Fibroblast of skin of left quadriceps (primary cell): ENCODE data around the gene CLASRP.

Experiments
- DNase-seq, 2 experiments: peaks; one replicate each; pipeline ENCODE4 v3.0.0-alpha.2; 2013; ENCODE audit warnings: low read depth in 2 of 2

Gene CLASRP

DNA sequence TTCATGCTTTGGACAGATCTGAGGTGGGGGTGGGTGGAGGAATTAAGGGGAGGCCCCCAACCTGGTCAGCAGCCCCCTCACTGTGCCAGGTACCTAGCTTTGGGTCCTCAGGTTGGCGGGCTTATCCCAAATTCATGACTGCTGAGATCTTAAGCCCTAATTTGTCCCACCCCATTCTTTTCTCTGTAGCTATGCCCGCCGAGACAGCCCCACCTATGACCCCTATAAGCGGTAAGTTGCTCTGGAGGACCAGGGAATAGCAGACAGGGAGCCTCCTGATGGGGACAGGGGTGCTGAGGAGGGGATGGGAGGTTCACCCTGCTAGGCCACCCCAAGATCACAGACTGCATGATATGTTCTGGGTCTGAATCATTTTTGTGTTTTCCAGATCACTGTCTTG is 23.1 kb downstream of the CLASRP start:
- DNase-seq, result no peak

DNA sequence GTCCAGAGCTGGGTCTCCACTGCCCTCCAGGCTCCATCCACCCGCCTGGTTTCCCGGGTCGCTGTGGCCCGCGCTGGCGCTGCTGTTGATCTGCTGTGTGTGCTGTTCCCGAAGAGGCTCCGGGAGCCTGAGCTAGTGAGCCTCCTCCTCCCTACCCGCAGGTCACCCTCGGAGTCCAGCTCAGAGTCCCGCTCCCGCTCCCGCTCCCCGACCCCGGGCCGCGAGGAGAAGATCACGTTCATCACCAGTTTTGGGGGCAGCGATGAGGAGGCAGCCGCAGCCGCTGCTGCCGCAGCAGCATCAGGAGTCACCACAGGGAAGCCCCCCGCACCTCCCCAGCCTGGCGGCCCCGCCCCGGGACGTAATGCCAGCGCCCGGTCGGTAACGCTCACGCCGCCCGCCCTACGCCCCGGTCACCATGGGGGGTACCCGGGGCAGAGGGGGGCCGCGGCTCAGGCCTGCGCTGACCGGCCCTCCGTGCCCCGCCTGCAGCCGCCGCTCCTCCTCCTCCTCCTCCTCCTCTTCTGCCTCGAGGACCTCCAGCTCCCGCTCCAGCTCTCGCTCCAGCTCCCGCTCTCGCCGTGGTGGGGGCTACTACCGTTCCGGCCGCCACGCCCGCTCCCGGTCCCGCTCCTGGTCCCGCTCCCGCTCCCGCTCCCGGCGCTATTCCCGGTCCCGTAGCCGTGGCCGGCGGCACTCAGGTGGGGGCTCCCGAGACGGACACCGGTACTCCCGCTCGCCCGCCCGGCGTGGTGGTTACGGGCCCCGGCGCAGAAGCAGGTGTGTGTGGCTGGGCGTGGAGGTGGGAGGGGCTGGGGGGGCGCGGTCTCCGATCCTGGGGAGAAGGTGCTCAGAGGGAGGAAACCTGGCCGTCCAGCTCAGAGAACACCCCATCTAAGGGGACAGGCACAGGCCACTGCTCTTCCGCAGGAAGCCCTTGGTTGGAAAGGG is 25.3 kb downstream of the CLASRP start:
- DNase-seq, result no peak

DNA sequence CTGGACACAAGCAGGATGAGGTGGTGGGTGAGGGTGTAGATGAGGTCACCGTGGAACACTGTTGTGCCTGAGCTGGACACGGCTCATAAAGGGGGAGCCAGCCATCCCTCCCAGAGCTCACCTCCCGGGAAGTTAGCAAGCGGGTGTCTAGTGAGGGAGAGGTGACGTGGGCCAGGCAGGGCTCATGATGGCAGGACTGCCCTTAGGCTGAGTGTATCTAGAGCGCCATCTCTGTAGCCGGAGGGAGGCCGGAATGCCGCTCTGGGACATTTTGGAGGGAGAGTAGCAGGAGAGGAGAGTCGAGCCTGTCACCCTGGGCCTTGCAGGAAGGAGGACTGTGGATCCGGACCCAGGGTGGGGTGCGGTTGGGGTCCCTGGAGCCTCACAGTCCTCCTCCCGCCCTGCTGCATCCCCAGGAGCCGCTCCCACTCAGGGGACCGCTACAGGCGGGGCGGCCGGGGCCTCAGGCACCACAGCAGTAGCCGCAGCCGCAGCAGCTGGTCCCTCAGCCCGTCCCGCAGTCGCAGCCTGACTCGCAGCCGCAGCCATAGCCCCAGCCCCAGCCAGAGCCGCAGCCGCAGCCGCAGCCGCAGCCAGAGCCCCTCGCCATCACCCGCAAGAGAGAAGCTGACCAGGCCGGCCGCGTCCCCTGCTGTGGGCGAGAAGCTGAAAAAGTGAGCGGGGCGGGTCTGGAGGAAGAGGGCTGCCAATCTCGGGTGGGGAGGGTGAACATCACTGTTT is 28.2 kb downstream of the CLASRP start:
- DNase-seq, result no peak

DNA sequence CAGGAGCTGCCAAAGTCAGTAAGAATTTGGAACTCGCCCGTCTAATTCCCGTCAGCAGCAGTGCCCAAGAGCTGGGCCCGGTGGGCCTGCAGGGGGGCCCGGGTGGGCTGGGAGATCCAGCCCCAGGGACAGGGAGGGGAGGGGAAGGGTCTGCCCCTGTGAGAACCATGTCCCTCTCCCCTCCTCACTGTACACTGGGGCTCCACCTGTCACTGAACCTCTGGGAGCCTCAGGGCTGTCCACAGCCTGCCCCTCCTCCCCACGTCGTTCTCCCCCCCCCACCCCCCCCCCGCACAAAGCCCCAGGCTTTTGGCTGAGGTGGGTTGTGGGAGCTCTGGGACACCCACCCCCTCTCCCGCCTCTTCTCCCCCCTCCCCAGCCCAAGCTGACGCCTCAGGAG is 29.2 kb downstream of the CLASRP start:
- no peak for DNase-seq

DNA sequence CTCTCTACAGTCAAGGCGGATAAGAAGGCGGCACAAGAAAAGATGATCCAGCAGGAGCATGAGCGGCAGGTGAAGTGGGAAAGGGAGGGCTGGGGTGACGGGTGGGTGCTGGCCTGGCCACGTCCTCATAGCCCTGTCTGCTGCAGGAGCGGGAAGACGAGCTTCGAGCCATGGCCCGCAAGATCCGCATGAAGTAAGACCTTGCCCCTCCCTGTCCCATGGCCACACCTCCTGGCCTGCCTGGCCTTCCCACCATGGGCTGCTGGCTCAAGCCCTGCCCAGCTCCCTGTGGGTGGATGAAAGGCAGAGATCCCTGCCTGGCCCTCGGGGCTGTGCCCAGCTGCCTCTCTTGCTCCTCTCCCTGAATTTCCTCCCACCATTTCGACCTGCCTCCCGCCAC is 30.2 kb downstream of the CLASRP start:
- DNase-seq, result no peak

DNA sequence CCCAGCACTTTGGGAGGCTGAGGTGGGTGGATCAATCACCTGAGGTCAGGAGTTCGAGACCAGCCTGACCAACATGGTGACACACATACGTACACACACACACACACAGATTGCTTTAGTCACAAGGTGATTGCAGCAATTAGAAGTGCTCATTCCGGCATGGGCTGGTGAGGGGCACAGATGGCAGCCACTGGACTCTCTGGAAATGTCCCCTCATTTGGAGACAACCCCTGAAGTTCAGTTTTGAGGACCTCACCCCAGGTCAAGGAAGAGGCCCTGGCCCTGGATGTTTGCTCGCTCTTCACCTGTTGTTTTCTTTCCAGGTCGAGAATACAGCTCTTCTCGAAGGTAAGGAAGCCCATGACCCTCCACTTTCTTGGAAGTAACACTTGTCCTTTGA is 31.4 kb downstream of the CLASRP start:
- no peak for DNase-seq

DNA sequence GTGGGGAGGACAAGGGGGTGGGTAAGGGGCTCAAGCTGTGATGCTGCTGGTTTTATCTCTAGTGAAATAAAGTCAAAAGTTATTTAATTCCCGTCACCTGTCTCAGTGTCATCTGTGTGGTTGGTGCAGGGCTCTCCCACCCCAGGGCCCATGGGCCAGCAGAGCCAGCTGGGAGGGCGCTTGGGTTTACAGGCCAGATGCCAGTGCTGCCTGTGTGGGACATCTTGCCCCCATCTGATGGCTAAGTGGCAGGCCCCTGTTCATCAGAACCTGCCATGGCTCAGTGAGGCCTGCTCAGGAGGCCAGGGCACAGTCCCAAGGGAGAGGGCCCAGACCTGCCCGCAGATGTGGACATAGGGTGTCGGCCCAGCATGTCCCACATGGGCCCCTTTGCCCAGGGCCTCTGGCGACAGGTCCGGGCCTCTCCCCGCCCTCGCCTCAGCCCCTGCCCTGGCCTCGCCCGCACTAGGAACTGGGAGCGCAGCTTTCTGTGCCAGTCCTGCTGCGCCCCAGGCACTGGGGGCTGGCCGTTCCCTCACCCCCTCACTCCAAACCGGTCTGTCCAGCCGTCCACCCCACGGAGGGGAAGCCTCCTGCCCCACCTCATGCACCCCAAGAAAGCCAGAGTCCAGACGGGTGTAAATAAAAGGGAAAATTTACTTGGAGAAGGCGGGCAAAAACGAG is 32.2 kb downstream of the CLASRP start:
- DNase-seq, result no peak

DNA sequence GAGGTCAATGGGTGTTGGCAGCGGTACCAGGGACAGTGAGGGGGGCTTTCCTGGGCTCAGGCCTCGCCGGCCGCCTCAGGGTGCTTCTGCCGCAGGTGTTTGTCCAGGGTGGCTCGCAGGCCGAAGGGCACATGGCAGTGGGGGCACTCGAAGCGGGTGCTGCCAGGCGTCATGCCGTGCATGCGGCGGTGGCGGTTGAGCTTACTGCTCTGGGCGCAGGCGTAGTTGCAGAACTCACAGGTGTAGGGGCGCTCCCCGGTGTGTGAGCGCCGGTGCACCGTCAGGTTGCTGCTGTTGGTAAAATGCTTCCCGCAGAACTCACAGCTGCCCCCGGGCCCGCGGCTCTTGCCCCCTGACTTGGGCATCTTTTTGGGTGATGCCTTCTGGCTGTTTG is 32.7 kb downstream of the CLASRP start:
- DNase-seq, result no peak

DNA sequence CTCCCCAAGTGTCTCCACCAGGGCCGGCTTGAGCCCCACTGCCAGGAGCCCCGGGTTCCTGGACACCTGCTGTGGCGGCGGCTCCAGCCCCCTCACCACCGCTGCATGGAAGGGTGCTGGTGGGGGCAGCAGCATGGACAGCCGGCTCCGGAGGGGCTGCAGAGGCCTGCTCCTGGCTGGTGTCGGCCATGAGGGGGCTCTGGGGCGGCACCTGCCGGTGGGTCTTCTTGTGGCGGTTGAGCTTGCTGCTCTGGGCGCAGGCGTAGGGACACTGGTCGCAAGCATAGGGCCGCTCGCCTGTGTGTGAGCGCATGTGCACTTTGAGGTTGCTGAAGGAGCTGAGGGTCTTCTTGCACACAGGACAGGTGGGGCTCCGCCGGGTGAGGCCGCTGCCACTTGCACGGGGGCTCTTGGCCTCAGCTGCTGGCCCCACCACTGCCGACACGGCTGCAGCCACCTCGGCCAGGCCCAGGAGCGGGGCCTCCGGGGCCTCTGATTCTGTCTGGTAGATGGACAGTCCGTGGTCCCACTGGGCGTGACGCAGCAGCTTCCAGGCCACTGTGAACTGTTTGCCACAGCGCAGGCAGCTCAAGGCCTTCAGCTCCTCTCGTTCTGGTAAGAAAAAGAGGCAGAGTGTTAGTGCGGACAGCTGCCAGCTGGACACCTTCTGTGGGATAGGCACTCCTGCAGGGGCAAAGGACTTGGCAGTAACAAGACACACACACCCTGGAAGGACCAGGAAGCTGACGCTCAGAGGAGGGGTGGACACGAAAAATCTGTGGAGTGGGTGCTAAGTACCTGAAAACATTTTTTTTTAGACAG is 33.3 kb downstream of the CLASRP start:
- DNase-seq, result no peak

DNA sequence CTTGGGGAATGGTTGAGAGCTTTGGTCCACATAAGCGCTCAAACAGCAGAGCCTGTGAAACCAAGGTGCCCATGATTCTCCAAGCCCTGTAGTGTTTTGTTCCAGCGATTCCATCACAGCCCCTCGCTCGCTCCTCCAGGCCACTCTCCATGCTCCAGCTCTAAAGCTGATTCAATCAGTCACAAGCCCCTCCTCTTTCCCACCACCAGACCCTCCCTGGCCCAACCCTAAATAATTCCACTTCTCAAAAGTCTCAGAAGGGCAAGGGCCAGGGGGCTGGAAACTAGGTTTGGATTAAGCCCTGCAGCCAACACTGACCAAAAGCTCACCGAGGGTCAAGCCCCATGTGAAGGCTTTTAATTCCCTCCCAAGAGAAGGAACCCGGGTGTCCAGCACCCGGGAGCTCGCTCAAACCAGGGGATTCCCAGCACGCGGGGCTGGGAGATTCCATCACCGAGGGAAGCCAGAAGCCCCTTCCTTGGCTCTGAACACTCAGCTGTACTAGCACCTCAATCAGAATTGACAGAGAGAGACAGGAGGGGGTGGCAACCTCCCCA is 36.0 kb downstream of the CLASRP start:
- no peak for DNase-seq

DNA sequence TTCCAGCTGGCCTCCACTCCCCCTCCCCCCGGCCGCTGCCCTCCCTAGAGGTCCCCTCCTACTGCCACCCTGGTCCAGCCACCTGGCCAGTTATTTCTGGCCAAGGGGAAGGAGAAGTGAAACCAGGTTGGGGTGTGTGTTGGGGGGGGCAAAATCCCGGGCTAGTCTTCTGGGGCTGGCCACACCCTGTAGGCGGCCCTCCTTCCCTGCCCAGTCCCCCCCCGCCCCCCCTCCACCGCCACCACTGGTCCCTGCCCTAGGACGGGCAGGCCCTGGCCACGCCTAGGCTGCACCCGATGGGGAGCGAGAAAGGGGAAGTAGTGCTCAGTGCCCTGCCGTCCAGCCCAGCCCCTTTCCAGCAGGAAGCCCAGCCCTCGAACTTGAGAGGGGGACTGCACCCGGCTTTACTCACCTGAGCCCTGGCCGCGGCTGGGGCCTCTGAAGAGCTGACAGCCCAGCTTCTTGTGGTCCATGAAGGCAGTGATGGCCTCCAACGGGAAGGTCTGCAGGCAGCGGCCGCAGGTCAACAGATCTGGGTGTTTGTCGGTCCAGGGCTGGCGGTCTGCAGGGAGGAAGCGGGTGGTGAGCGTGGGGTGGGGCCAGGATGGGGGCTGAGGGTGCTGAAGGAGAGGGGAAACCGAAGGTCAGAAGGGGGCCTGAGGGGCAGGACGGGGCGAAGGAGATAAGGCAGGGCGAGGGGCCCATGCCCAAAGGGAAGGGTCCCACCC is 36.6 kb downstream of the CLASRP start:
- no peak for DNase-seq

DNA sequence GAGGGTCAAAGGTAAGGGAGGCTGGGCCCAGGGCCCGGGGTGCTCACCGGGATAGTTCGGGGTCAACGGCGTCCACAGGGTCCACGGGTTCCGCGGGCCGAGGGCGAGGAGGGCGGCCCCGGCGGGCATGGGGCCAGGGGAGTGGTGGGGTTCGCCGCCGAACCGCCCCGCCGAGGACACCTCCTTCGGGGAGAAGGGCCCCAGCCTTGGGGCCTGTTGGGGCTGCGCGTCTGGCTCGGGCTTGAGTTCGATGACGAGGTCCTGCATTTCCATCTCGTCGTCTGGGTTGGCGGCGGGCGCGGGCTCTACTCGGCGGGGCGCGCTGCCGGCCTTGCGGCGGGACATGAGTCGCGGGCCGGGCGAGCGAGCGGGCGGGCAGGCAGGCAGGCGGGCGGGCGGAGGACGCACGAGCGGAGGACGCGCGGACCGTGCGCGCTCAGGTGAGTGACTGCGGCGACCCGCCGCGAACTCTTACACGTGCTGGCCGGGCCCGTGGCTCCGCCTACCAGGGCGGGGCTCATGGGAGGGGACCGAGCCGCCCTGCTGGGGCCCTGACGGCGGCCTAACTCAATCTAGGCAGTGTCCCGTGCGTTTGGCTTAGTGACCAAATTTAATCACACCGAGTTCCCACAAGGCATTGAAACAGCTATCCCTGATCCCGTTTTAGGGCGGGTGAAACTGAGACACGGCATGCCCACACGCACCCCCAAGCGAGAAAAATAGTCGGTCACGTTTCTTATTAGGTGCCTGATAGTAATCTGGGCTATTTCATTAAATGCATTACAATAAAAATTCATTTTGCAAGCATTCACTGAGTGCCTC is 37.4 kb downstream of the CLASRP start, which contains the start of gene ZNF296:
TSS of gene ZNF296 (minus strand) at position 450 of the 822 bp plus-strand sequence. CDS start at position 345, 105 bp downstream.
- DNase-seq, result no peak

DNA sequence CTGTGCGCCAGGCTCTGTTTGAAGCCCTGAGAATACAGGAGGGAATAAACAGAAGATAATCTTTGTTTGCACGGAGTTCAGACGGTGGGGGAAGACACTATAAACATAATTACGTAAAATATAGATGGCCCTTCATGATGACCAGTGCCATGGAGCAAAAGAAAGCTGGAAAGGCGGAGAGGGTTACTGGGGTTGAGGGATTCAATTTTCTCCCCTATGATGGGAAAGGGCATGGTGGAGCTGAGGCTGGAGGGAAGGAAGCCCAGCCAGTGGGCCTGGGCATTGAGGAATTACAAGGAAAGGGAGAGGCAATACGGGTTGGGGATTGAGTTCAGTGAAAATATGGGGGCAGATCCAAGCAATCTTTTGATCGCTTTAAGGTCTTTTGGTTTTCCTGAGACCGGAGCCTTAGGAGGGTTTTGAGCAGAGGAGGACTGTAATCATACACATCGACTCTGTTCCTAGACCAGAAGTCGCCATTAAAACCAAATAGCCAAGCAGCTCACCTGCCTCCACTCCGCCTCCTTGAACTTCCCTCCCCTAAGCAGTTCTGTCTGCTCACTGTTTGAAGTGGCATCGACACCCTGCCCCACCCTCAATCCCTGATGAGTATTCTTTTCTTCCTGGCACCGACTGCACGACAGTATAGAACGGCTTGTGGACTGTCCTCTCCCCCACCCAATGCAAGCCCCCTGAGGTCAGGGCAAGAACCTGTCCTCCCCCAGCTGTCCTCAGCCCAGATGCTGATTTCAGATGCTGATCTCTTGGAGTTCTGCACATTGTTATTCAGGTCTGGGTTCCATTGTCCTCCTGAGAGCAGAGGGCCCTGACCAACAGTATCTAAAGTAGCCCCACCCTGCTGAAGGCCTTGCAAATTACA is 38.2 kb downstream of the CLASRP start:
- no peak for DNase-seq

DNA sequence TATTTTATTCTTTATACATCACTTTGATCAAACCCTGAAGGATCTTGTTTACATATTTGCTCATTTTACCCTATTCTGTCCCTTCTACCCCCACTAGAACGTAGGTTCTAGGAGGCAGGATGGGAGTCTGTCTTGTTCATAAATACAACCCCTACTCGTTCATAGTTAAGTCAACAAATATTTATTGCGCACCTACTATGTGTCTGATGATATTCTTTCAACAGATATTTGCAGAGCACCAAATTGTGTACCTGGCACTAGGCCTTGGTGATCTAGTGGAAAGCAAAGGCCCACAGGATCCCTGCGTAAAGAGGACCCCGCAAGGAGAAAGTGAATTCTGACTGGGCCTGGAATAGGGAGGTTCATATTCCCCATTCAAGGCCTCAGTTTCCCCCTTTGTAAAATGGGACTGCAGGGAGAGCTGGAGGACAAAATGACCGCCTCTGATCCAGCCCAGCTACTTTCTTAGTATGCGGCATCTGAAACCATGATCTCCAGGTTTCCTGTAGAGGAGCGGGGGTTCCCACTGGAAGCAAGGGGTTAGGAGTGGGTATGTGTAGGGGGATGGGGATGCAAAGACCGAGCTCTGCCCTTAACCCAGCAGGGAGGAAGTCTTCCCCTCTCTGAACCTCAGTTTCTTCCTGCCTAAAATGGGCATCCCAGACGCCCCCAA is 39.7 kb downstream of the CLASRP start:
- no peak for DNase-seq

DNA sequence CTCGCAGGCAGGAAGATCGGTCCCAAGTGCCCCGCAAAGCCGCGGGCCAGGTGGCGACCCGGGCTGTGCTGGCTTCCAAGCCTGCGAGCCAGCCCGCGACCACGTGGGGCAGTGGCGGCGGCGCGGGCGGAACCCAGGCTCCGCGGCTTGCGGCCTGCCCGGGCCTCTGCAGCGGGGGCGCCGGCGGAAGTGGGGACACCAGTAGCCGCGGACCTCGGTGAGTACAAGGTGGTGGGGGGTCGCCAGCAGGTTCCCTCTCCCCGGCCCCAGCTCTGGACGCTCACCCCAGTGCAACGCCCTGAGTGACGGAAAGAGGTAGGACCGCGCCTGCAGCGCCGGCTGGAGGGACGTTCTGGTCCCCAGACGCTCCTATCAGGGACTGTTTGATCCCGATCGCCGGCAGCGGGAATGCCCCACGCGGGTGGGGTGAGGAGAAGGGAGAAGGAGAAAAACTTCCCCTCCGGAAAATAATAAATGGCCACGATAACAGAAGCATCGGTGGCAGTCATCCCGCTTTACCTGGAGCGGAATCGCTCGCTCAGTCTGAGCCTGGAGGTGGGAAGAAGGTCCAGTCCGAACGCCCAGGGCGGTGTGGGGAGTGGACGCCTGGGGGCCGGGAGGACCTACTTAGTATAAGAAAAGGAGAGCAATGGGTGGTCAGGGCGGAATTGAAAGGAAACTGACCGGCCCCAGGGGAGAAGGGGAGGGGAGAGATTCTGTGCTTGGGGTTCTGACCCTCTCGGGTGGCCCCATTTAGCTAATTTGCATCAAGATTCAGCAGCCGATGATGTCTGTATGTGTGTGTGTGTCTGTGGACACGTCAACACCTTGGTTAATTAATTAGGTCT is 40.4 kb downstream of the CLASRP start, which contains the start of gene GEMIN7:
TSS of gene GEMIN7 (plus strand) at position 198 of the 848 bp plus-strand sequence. CDS start 10,855 bp downstream, outside the sequence.
- DNase-seq, result peak; percentile 36 to 42

DNA sequence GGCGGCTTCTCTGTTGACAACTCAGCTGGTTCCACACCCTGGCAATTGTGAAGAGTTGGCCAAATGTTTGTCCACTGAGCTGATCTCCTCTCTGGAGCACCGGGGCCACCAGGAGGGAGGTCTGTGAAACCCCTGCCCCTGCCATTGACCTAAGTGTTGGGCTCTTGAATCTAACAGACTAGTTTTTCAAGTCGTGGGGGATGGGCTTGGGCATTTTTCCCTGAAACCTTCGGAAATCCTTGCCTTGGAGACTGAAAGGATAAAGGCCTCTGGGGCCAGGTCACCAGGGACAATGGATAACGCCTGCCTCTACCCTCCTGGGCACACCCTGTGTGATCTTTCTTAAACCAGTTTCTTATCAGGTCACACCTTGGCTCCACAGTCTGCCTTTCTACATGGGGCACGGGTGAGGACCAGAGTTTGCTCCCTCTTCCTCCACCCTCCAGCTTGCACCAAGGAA is 41.1 kb downstream of the CLASRP start:
- DNase-seq, result no peak

DNA sequence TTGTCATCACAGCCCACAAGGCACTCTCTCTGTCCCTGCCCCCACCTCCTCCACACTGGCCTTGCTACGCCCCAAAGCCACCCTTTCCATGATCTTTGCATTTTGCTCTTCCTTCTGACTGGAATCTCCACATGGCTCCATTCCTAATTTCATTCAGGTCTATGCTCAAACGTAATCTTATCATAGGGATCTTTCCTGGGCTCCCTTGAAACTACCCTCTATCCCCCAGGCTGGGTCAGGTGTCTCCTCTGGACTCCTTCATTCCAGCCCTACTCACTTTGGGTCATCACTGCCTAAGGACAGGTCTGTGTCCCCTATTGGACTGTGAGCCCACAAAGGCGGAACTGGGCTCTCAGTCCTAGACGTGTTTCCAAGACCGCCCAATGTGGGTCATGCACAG is 43.3 kb downstream of the CLASRP start:
- no peak for DNase-seq
